HG02973 (cell line): ENCODE measurements around the gene MYO1E.
"Not testable (repeated sequence)": the region's sequence is repeated elsewhere in the genome, so short reads cannot be mapped to it uniquely, and the experiment has no call there.

Experiments used
- ATAC-seq: cut with Tn5 transposase; IDR thresholded peaks from one replicate; pipeline ENCODE4 v1.9.1; 2021; ENCODE audit warnings: moderate library complexity; ENCODE audit not compliant: unreplicated experiment

MYO1E gene

GRCh38 chr15:59152694-59153450 lies 219.8 kb downstream of the MYO1E start:
- ATAC-seq: no peak

- ATAC-seq: no peak
Measured at GRCh38 chr15:59150185-59150584, 222.5 kb downstream of the MYO1E start.

GRCh38 chr15:59148153-59148833 lies 224.4 kb downstream of the MYO1E start:
- no peak for ATAC-seq

- ATAC-seq: no peak
Measured at GRCh38 chr15:59147666-59148065, 225.0 kb downstream of the MYO1E start.

- ATAC-seq: not testable (repeated sequence)
Measured at GRCh38 chr15:59144594-59144993, 228.1 kb downstream of the MYO1E start.

GRCh38 chr15:59143281-59143680 lies 229.4 kb downstream of the MYO1E start:
- no peak for ATAC-seq

GRCh38 chr15:59140422-59141226 lies 232.0 kb downstream of the MYO1E start:
- ATAC-seq: no peak

- peak; percentile 78 for ATAC-seq
Measured at GRCh38 chr15:59138243-59138642, 234.4 kb downstream of the MYO1E start.

GRCh38 chr15:59137566-59137965 lies 235.1 kb downstream of the MYO1E start:
- no peak for ATAC-seq

- ATAC-seq: no peak
Measured at GRCh38 chr15:59133929-59134427, 238.7 kb downstream of the MYO1E start.

GRCh38 chr15:59131969-59132562 lies 240.6 kb downstream of the MYO1E start:
- no peak for ATAC-seq

- no peak for ATAC-seq
Measured at GRCh38 chr15:59131456-59131855, 241.2 kb downstream of the MYO1E start.

GRCh38 chr15:59127255-59127654 lies 245.4 kb downstream of the MYO1E start:
- not testable (repeated sequence) for ATAC-seq

- not testable (repeated sequence) for ATAC-seq
Measured at GRCh38 chr15:59125683-59126082, 247.0 kb downstream of the MYO1E start.

- no peak for ATAC-seq
Measured at GRCh38 chr15:59124261-59124660, 248.4 kb downstream of the MYO1E start.

GRCh38 chr15:59120937-59121336 lies 251.7 kb downstream of the MYO1E start:
- ATAC-seq: no peak

- no peak for ATAC-seq
Measured at GRCh38 chr15:59119625-59120024, 253.0 kb downstream of the MYO1E start.

GRCh38 chr15:59116771-59117170 lies 255.9 kb downstream of the MYO1E start:
- no peak for ATAC-seq

GRCh38 chr15:59116141-59116540 lies 256.5 kb downstream of the MYO1E start:
- ATAC-seq: no peak

GRCh38 chr15:59115047-59115446 lies 257.6 kb downstream of the MYO1E start:
- no peak for ATAC-seq

- no peak for ATAC-seq
Measured at GRCh38 chr15:59111251-59111650, 261.4 kb downstream of the MYO1E start.
